ENCODE measurements around the gene UBE2G2. TPM values are rescaled to one million over a fixed set of nuclear protein-coding genes. Genes with fewer than 3 reads are reported as not detected.

UBE2G2 gene
- total RNA-seq, 2 experiments from 2014 or later, result 87.6 to 96.0 TPM

DNA sequence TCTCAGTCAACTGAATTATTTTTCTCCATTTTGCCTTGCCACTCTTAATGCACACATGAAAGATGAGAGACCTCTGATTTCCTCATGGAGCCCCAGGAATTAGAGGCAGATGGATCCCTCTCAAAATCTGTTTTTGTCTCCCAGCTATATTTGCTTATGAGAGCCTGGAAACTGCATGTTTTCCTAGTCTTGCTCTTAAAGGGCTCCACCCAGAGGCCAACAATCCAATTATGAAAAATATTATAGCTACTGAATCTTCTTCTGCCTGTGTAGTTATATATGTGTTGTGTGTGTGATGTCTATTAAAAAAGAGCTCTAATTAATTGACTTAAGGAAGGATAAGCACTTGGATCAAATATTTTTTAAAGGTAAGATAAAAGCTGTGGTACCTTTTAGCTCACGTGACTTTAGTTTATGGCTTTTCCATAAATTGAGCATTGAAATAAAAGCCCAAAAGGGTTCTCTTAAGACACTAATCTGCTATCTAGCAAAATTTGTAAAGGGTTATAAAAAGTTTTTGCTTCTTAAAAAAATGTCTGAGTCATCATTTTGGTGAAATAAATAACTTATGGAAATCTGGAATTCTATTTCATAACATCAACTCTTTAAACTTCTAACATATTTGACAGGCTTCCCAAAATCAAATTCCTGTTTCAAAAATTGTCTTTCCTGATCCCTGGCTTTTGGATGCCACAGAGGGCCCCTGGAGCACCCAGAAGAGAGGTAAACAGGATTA, 59.0 kb downstream of the UBE2G2 start:
- peaks cover 5% of the 10 kb centered on the region for H3K4me1 Mint-ChIP-seq (ENCODE audit: low read depth)
- H3K4me3 Mint-ChIP-seq, result no peak overlapping the region
- H3K36me3 Mint-ChIP-seq, result no peaks in the 10 kb centered on the region
- H3K27ac Mint-ChIP-seq, result no peak overlapping the region
- DNase-seq, result no peak
- intact Hi-C loops (cut with micrococcal nuclease), result loop anchor here (1.0 kb wide), 1 partner anchor 232 kb away; no protein-coding TSS in a partner anchor
- H3K9me3 Mint-ChIP-seq, result no peaks in the 10 kb centered on the region
- POLR2A ChIA-PET, result interaction anchor here (0.6 kb wide), 1 partner anchor 1616 kb away, joined by 3 read pairs; no protein-coding TSS in a partner anchor
- CTCF ChIA-PET, result interaction anchor here (0.6 to 2.8 kb wide), 12 partner anchors 11 to 440 kb away, joined by 3 to 35 read pairs (median 3); no protein-coding TSS in a partner anchor
- H3K27me3 Mint-ChIP-seq, result peaks cover 3% of the 10 kb centered on the region

DNA sequence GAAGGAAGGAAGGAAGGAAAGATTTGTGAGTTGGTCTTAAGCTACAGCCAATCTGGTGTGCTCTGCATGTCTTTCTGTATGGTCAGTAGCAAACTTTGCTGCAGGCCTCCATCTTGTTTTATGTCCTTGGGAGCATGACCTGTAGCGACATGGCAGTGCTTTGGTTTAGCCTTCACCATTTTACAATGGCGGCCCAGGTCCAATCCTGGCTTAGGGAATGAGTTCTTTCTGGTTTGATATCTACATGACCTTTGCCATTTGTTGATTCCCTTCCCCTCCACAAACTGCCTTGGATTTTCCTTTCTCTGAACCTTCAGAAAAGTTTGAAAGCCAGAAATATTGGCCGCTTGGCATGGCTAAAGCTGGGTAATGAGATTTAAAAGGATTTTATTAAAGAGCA, 59.7 kb downstream of the UBE2G2 start:
- CTCF ChIA-PET, result interaction anchor here (0.6 to 2.8 kb wide), 9 partner anchors 22 to 439 kb away, joined by 3 to 35 read pairs (median 3); no protein-coding TSS in a partner anchor

DNA sequence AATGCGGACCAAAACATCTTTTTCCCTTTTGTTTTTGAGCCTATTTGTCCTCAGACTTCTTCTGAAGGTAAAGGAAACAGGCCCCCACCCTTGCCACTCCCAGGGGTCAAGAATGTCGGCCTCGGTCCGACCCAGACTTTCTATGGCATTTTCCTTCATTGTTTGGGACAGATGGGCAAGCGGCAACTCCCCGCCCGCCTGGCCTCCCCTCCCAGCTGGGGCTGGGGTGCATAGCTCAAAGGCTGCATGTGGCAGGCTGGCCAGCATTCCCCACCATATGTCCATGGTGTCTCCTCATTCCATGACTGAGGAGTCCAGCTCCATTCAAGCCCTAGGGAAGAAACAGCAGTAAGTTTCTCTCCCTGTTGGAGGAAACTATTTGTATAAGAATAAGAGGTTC, 60.9 kb downstream of the UBE2G2 start:
- no peak for DNase-seq
- H3K36me3 Mint-ChIP-seq, result no peaks in the 10 kb centered on the region
- H3K4me3 Mint-ChIP-seq, result no peak overlapping the region
- H3K27me3 Mint-ChIP-seq, result no peaks in the 10 kb centered on the region
- POLR2A ChIA-PET, result no interaction called here
- H3K9me3 Mint-ChIP-seq, result no peaks in the 10 kb centered on the region
- peaks cover 5% of the 10 kb centered on the region for H3K4me1 Mint-ChIP-seq (ENCODE audit: low read depth)
- intact Hi-C loops (cut with micrococcal nuclease), result no loop called here
- CTCF ChIA-PET, result interaction anchor here (0.7 to 1.2 kb wide), 2 partner anchors 33 to 230 kb away, joined by 3 to 7 read pairs; no protein-coding TSS in a partner anchor
- no peak overlapping the region for H3K27ac Mint-ChIP-seq

More for the DNA sequence above, 59.7 kb downstream of the UBE2G2 start:
- Mint-ChIP-seq H3K36me3 (no peaks in the 10 kb centered on the region), H3K4me3 (no peak overlapping the region), H3K4me1 (ENCODE audit: low read depth) (peaks cover 5% of the 10 kb centered on the region), H3K9me3 (no peaks in the 10 kb centered on the region), H3K27me3 (peaks cover 3% of the 10 kb centered on the region), H3K27ac (no peak overlapping the region)
- intact Hi-C loops (cut with micrococcal nuclease), result loop anchor here (1.0 kb wide), 1 partner anchor 232 kb away; no protein-coding TSS in a partner anchor
- no peak for DNase-seq
- POLR2A ChIA-PET, result interaction anchor here (0.6 kb wide), 1 partner anchor 1617 kb away, joined by 3 read pairs; no protein-coding TSS in a partner anchor

DNA sequence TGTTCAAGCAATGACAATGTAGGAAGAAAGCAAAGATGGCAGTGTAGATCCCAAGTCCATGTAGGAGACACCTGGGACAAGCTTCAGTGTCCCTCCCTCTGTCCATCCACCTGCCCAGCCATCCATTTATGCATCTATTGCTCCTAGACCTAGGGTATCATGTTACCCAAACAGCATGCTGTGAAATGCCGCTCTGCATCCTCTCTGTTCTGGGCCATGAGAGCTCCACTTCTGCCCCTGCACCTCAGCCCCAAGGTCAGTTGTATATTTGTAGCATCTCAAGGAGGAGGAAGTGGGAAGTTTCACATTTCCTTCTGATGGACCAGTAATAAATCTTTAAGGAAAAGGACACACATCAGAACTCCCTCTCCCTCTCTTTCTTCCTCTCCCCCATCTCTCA, 62.3 kb downstream of the UBE2G2 start:
- no peak overlapping the region for H3K4me3 Mint-ChIP-seq
- H3K36me3 Mint-ChIP-seq, result no peaks in the 10 kb centered on the region
- DNase-seq, result no peak
- POLR2A ChIA-PET, result no interaction called here
- no peak overlapping the region for H3K27ac Mint-ChIP-seq
- H3K4me1 Mint-ChIP-seq (ENCODE audit: low read depth), result peaks cover 5% of the 10 kb centered on the region
- intact Hi-C loops (cut with micrococcal nuclease), result no loop called here
- H3K9me3 Mint-ChIP-seq, result no peaks in the 10 kb centered on the region
- no peaks in the 10 kb centered on the region for H3K27me3 Mint-ChIP-seq
- CTCF ChIA-PET, result interaction anchor here (1.4 kb wide), 1 partner anchor 54 kb away, joined by 5 read pairs; no protein-coding TSS in a partner anchor

DNA sequence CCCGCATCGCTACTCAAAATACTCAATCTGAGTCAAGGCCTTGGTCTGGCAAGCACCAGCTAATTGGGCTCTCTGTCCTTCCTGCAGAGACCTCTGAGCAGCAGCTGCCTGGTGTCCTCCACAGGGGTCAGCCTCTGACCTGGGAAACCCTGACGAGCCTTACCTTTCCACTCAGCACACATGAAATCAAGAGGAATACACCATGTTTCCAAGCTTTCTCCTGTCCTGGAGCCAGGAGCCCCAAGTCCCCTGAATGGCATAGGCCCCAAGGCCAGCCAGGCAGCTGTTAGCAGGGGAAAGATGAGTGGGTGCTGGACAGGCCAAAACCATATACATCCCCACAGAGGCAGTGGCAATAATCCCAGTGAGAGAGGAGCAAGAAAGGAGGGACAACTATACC, 63.0 kb downstream of the UBE2G2 start:
- no peaks in the 10 kb centered on the region for H3K27me3 Mint-ChIP-seq
- ChIA-PET CTCF (no interaction called here), POLR2A (no interaction called here)
- no peaks in the 10 kb centered on the region for H3K9me3 Mint-ChIP-seq
- H3K27ac Mint-ChIP-seq, result no peak overlapping the region
- intact Hi-C loops (cut with micrococcal nuclease), result no loop called here
- H3K4me1 Mint-ChIP-seq (ENCODE audit: low read depth), result peaks cover 5% of the 10 kb centered on the region
- H3K4me3 Mint-ChIP-seq, result no peak overlapping the region
- H3K36me3 Mint-ChIP-seq, result no peaks in the 10 kb centered on the region
- DNase-seq, result no peak

DNA sequence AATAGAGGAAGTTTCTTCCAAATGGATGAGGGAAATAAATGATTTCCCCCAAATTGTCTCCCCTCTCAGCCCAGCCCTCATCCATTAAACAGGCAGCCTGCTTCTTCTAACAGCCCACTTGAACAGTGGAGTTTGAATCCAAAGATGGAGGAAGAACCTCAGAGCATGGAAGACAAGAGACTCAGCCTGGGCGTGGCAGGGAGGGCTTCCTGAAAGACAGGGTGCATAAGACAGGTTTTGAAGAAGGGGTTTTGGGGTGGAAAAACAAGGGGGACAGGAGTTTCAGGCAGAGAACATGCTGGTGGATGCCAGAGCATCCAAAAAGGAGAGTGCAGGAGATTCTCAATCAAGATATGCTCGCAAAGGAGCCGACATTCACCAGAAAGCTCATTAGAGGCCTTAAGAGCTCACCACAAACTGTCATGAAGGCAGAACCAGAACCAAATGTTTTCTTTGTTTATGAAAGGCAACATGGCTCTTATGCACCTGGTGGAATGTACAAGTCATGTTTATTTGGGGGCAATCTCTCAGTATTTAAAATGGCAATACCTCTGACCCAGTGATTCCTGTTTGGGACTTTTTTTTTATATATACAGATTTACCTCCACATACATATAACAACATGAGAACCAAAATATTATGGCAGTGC, 63.8 kb downstream of the UBE2G2 start:
- no peaks in the 10 kb centered on the region for H3K27me3 Mint-ChIP-seq
- ChIA-PET POLR2A (no interaction called here), CTCF (no interaction called here)
- no peak overlapping the region for H3K27ac Mint-ChIP-seq
- H3K9me3 Mint-ChIP-seq, result no peaks in the 10 kb centered on the region
- no peak for DNase-seq
- H3K36me3 Mint-ChIP-seq, result no peaks in the 10 kb centered on the region
- intact Hi-C loops (cut with micrococcal nuclease), result no loop called here
- no peak overlapping the region for H3K4me3 Mint-ChIP-seq
- peaks cover 5% of the 10 kb centered on the region for H3K4me1 Mint-ChIP-seq (ENCODE audit: low read depth)

DNA sequence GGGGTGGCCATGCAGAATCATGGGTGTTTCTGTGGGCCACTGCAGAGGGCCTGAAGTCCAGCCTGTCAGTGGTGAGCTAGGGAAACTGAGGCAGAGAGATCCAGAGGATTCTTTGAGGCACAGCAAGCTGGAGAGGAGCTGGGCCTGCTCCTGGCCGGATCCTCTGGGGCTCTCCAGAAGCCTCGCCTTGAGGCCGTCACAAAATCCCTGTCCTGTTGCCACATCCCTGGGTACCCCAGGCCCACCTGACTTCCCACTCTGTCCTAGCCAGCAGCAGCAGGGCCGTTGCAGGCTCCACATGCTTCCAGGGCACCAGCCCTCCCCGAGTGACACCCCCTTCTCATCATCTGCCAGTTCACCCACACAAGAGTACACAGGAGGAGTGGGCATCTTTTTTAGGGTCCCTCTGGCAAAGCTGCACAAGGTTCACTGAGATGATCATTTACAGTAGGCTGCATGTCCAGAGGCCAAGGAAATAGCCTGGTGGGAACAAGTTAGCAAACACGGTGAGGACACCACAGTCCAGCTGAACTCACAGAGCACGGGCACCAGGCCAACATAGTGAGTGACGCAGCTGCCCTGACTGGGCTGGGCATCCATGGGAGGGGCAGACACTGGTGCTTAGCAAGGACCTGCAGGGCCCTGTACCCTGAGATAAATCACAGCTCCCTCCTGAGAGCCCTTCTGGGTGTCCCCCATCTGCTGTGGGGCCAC, 65.2 kb downstream of the UBE2G2 start:
- Mint-ChIP-seq H3K9me3 (no peaks in the 10 kb centered on the region), H3K36me3 (no peaks in the 10 kb centered on the region), H3K27ac (no peak overlapping the region), H3K27me3 (no peaks in the 10 kb centered on the region), H3K4me1 (ENCODE audit: low read depth) (no peaks in the 10 kb centered on the region), H3K4me3 (no peak overlapping the region)
- DNase-seq, result no peak
- ChIA-PET POLR2A (no interaction called here), CTCF (no interaction called here)
- intact Hi-C loops (cut with micrococcal nuclease), result no loop called here

DNA sequence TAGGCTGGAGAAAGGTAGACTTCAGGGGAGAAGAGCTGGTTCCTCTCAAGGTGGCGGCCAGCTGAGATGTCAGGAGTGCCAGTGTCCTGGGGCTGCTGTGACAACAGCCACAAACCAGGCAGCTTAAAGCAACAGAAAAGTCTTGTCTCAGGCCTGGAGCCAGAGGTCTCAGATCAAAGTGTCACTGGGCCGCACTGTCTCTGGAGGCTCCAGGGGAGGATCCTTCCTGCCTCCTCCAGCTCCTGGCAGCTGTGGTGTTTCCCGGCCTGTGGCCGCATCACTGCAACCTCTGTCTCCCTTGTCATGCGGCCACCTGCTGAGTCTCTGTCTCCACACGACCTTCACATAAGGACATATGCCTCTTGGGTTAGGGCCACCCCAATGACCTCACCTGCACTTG, 65.8 kb downstream of the UBE2G2 start:
- intact Hi-C loops (cut with micrococcal nuclease), result no loop called here
- no peak for DNase-seq
- Mint-ChIP-seq H3K27me3 (no peaks in the 10 kb centered on the region), H3K9me3 (no peaks in the 10 kb centered on the region), H3K27ac (no peak overlapping the region), H3K4me1 (ENCODE audit: low read depth) (no peaks in the 10 kb centered on the region), H3K36me3 (no peaks in the 10 kb centered on the region), H3K4me3 (no peak overlapping the region)
- POLR2A ChIA-PET, result no interaction called here
- CTCF ChIA-PET, result no interaction called here

DNA sequence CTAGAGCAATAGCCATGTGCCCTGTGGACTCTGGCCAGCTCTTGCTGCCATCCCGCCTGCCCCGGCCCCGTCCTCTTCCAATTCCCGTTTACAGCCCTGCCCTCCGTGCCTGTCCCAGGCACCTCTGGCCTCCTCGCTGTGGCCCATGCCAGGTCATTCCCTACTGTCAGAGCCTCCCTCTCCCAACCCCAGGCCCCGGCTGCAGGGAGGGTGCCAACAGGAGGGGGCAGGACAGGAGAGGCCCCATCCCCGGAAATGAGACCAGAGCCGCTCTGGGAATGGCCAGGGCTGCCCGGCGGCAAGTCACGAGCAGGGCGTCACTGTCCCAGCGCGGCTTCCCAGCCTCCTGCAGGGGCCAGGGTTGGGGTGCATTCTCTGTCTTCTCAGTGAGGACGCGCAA, 66.8 kb downstream of the UBE2G2 start:
- Mint-ChIP-seq H3K4me1 (ENCODE audit: low read depth) (no peaks in the 10 kb centered on the region), H3K9me3 (no peaks in the 10 kb centered on the region), H3K36me3 (no peaks in the 10 kb centered on the region), H3K27ac (no peak overlapping the region), H3K27me3 (no peaks in the 10 kb centered on the region), H3K4me3 (no peak overlapping the region)
- ChIA-PET POLR2A (no interaction called here), CTCF (no interaction called here)
- no peak for DNase-seq
- intact Hi-C loops (cut with micrococcal nuclease), result no loop called here

DNA sequence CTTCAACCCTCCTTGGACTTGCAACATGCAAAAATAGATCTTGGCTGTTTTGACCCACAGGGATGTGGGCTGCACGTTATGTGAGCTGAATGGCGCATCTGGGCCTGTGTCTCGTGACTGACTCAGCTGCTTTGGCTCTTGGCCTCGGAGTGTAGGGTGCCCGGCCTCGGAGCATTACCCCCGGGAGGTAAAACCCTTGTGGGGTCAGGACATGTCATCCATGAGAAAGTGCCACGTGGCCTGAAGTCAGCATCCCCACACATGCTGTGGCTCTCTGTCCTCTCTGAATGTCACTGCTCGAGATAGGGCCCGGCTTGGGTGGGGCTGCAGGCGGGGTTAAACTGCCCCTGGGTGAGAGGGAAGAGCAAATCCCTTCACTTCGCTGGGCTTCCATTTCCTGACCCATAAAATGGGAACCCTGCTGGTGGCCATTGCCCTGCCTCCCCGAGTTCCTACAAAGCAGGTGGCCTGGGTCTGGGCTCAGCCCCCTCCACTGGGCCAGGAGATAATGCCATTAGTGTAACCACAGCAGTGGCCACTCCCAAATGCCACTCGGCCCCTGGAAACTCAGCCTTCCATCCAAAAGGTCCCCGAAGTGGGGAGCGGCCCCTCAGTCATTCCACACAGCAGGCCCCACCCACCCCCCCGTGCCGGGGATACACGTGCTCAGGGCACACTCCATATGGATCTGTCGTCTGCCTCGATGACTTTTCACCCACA, 67.4 kb downstream of the UBE2G2 start:
- ChIA-PET POLR2A (no interaction called here), CTCF (interaction anchor here (1.8 kb wide), 1 partner anchor 59 kb away, joined by 4 read pairs; no protein-coding TSS in a partner anchor)
- no peaks in the 10 kb centered on the region for H3K4me1 Mint-ChIP-seq (ENCODE audit: low read depth)
- no peak overlapping the region for H3K4me3 Mint-ChIP-seq
- H3K9me3 Mint-ChIP-seq, result no peaks in the 10 kb centered on the region
- no peak for DNase-seq
- no peak overlapping the region for H3K27ac Mint-ChIP-seq
- intact Hi-C loops (cut with micrococcal nuclease), result no loop called here
- no peaks in the 10 kb centered on the region for H3K27me3 Mint-ChIP-seq
- no peaks in the 10 kb centered on the region for H3K36me3 Mint-ChIP-seq

DNA sequence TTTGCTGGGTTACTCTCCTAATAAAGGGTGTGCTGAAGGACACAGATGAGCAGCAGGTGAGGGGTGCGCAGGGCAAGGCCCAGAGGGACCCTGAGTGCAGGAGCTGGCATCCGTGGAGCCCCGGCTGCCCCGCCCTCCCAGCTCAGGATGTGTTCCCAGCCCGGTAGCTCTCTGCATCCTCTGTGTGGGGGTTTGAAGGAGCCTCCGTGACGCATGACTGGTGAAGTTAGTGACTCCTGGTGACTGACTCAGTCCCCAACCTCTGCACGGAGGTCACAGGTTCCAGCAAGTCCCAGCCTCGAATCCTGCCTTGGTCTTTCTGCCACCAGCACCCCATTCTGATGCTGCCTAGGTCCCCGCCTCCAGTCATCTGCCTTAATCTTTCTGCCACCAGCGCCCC, 68.7 kb downstream of the UBE2G2 start:
- H3K27ac Mint-ChIP-seq, result no peak overlapping the region
- intact Hi-C loops (cut with micrococcal nuclease), result no loop called here
- no peak overlapping the region for H3K4me3 Mint-ChIP-seq
- no peaks in the 10 kb centered on the region for H3K4me1 Mint-ChIP-seq (ENCODE audit: low read depth)
- ChIA-PET POLR2A (no interaction called here), CTCF (interaction anchor here (1.8 kb wide), 1 partner anchor 60 kb away, joined by 4 read pairs; no protein-coding TSS in a partner anchor)
- no peaks in the 10 kb centered on the region for H3K36me3 Mint-ChIP-seq
- no peak for DNase-seq
- peaks cover 2% of the 10 kb centered on the region for H3K27me3 Mint-ChIP-seq
- no peaks in the 10 kb centered on the region for H3K9me3 Mint-ChIP-seq

DNA sequence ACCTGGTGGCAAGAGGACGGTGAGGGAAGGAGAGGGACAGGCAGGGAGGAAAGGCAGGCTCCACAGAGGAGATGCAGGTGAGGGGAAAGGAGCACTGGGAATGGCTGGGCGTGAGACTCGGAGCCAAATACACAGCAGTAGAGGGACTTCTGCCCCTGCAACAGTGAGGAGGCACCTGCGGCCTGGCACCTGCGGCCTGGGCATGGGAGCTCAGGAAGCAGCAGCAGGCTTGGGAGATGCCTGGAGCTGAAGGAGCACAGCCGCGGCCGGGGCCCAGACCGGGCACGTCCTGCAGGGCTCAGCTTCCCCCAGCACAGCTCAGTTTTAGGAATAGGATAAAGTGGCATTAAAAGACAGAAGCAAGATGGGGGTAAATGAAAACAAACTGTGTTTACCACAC, 69.4 kb downstream of the UBE2G2 start:
- CTCF ChIA-PET, result no interaction called here
- intact Hi-C loops (cut with micrococcal nuclease), result no loop called here
- peaks cover 5% of the 10 kb centered on the region for H3K27me3 Mint-ChIP-seq
- H3K4me1 Mint-ChIP-seq (ENCODE audit: low read depth), result no peaks in the 10 kb centered on the region
- no peaks in the 10 kb centered on the region for H3K36me3 Mint-ChIP-seq
- POLR2A ChIA-PET, result no interaction called here
- DNase-seq, result no peak
- H3K4me3 Mint-ChIP-seq, result no peak overlapping the region
- H3K27ac Mint-ChIP-seq, result no peak overlapping the region
- H3K9me3 Mint-ChIP-seq, result no peaks in the 10 kb centered on the region
